Measurements from ENCODE around the gene SLC22A5.
"Not testable (repeated sequence)": the region's sequence is repeated elsewhere in the genome, so short reads cannot be mapped to it uniquely, and the experiment has no call there.

Gene SLC22A5

DNA sequence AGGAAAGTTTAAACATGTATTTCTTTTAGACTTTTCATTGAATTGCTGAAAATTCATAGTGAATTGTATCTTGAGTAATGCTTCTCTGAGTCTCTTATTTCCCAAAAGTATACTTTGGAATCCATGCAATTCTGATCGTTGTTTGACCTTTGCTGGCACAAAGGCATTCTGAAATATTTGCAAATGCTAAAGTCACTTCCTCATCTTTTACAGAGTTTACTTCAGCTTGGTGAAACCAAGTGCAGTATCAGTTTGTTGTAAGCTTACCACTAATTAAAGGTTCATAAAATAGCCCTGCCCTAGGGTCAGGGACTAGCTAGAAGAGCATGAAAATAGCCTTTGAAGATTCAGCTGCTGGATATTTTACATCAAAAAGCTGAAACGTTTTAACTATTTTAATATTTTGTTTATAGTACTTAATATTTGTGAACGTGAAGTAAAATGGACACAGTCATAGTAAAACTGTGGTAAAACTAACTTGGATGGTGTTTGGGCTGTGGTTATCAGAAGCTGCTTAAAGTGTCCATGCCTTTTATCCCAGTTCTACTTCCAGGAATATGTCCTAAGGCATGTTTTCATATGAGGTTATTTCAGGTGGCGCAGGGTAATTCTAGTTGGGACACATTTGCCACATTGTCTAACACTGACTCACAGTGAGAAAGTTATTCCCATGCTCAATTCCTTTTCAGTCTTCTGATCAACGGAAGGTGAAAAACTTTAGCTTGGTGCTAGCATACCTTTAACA, 45.3 kb downstream of the SLC22A5 start:
- H2AFZ ChIP-seq (ENCODE audit: low read length), result no peak overlapping the region
- H3K9ac ChIP-seq (ENCODE audit: low read depth, low read length, poor library complexity), result no peak overlapping the region
- no peak overlapping the region for H3K14ac ChIP-seq (ENCODE audit: low read length)
- H3K4ac ChIP-seq (ENCODE audit: low read length), result no peak overlapping the region
- H2BK15ac ChIP-seq (ENCODE audit: low read length), result no peak overlapping the region
- no peak overlapping the region for H2BK5ac ChIP-seq (ENCODE audit: low read length)
- H3K79me1 ChIP-seq (ENCODE audit: low read depth, low read length), result no peaks in the 10 kb centered on the region
- no peak overlapping the region for H3K23ac ChIP-seq (ENCODE audit: low read depth, low read length, poor library complexity)
- H4K91ac ChIP-seq (ENCODE audit: low read depth, low read length, poor library complexity), result no peak overlapping the region
- H3K18ac ChIP-seq (ENCODE audit: low read length), result no peak overlapping the region
- H2BK12ac ChIP-seq (ENCODE audit: low read length), result no peak overlapping the region
- H3K4me2 ChIP-seq (ENCODE audit: insufficient read depth, low read length, poor library complexity, severe bottlenecking), result no peak overlapping the region
- DNase-seq (ENCODE audit: low spot score), result no peak
- H3K4me3 ChIP-seq (ENCODE audit: low read length in 2 of 2), result no peak overlapping the region
- H3K4me1 ChIP-seq (ENCODE audit: control insufficient read depth in 2 of 2, insufficient read depth in 1 of 2, low read depth in 1 of 2, low read length in 2 of 2), result peaks cover 3 to 4% of the 10 kb centered on the region in 2 donors
- no peaks in the 10 kb centered on the region for H3K36me3 ChIP-seq (replicated peaks in 1 of 2; ENCODE audit: control insufficient read depth in 2 of 2, insufficient read depth in 2 of 2, low read length in 2 of 2)
- H2BK120ac ChIP-seq (ENCODE audit: low read depth, low read length), result no peak overlapping the region
- H3K27ac ChIP-seq (replicated peaks; ENCODE audit: low read length), result no peak overlapping the region
- H4K8ac ChIP-seq (ENCODE audit: low read depth, low read length), result no peak overlapping the region
- no peaks in the 10 kb centered on the region for H3K27me3 ChIP-seq (ENCODE audit: control insufficient read depth in 3 of 3, insufficient read depth in 3 of 3, low read depth in 1 of 3, low read length in 3 of 3)
- no CpG with 5 or more reads among the region's 5 CpGs for WGBS, 2 donors (ENCODE audit: extremely low coverage in 2 of 2, insufficient read length in 2 of 2, insufficient replicate concordance in 1 of 2)
- H3K9me3 ChIP-seq (replicated peaks in 1 of 2; ENCODE audit: control insufficient read depth in 2 of 2, insufficient read depth in 1 of 2, low read depth in 1 of 2, low read length in 2 of 2), result no peaks in the 10 kb centered on the region
- no peak overlapping the region for H2AK5ac ChIP-seq (ENCODE audit: low read depth, low read length)

DNA sequence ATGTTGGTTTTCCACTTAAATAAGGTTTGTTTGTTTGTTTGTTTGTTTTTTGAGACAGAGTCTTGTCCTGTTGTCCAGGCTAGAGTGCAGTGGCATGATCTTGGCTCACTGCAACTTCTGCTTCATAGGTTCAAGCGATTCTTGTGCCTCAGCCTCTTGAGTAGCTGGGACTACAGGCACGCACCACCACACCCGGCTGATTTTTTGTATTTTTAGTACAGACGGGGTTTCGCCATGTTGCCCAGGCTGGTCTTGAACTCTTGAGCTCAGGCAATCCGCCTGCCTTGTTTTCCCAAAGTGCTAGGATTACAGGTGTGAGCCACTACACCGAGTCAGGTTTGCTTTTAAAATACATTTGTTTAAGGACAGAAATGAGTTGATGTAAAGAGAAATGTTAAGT, 46.0 kb downstream of the SLC22A5 start:
- H3K79me1 ChIP-seq (ENCODE audit: low read depth, low read length); H4K91ac ChIP-seq (ENCODE audit: low read depth, low read length, poor library complexity); H3K9ac ChIP-seq (ENCODE audit: low read depth, low read length, poor library complexity); H3K4me3 ChIP-seq (ENCODE audit: low read length in 2 of 2); H4K8ac ChIP-seq (ENCODE audit: low read depth, low read length); H2BK15ac ChIP-seq (ENCODE audit: low read length); H2AK5ac ChIP-seq (ENCODE audit: low read depth, low read length); H2BK12ac ChIP-seq (ENCODE audit: low read length); H3K4me2 ChIP-seq (ENCODE audit: insufficient read depth, low read length, poor library complexity, severe bottlenecking); H3K14ac ChIP-seq (ENCODE audit: low read length); DNase-seq (ENCODE audit: low spot score); H3K27ac ChIP-seq (replicated peaks; ENCODE audit: low read length); H3K9me3 ChIP-seq (replicated peaks in 1 of 2; ENCODE audit: control insufficient read depth in 2 of 2, insufficient read depth in 1 of 2, low read depth in 1 of 2, low read length in 2 of 2); H3K4me1 ChIP-seq (ENCODE audit: control insufficient read depth in 2 of 2, insufficient read depth in 1 of 2, low read depth in 1 of 2, low read length in 2 of 2); H2AFZ ChIP-seq (ENCODE audit: low read length); H2BK5ac ChIP-seq (ENCODE audit: low read length); H3K23ac ChIP-seq (ENCODE audit: low read depth, low read length, poor library complexity); H3K4ac ChIP-seq (ENCODE audit: low read length); H3K36me3 ChIP-seq (replicated peaks in 1 of 2; ENCODE audit: control insufficient read depth in 2 of 2, insufficient read depth in 2 of 2, low read length in 2 of 2); H3K27me3 ChIP-seq (ENCODE audit: control insufficient read depth in 3 of 3, insufficient read depth in 3 of 3, low read depth in 1 of 3, low read length in 3 of 3); H2BK120ac ChIP-seq (ENCODE audit: low read depth, low read length); H3K18ac ChIP-seq (ENCODE audit: low read length): not testable (repeated sequence)
- WGBS, 2 donors (ENCODE audit: extremely low coverage in 2 of 2, insufficient read length in 2 of 2, insufficient replicate concordance in 1 of 2), result no CpG with 5 or more reads among the region's 7 CpGs

DNA sequence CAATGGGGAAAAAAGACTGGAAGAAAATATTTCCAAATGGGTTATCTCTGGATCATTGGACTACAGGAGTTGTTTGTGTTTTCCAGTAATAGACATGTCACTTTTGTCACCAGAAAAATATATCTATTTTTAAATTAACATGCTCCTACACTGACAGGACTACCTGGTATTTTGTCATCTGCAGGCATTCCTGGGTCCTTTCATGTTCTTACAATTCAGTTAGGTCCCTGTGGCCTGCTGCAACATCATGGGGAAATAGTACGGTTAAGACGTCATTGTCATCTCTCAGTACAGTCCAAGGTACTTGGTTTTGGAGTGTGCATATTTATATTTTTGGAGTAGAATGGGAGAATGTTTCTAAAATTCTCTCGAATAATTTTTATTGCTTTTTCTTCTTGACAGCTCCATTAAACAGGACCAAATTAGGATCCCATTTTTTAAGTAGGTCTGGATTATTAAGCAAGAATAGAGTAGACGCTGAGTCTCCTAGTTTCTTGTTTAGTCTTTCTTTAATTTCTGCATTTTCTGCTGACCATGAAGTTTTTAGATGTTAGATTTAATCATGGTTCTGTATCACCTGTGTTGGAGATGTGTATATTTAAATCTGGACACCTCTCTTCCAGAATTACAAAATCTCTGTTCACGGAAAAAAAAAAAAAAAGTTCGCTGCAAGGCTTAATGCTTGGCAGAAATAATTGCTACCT, 46.9 kb downstream of the SLC22A5 start:
- Histone ChIP-seq H3K9me3 (replicated peaks in 1 of 2; ENCODE audit: control insufficient read depth in 2 of 2, insufficient read depth in 1 of 2, low read depth in 1 of 2, low read length in 2 of 2) (no peaks in the 10 kb centered on the region), H4K8ac (ENCODE audit: low read depth, low read length) (no peak overlapping the region), H3K4me1 (ENCODE audit: control insufficient read depth in 2 of 2, insufficient read depth in 1 of 2, low read depth in 1 of 2, low read length in 2 of 2) (peaks cover 3 to 4% of the 10 kb centered on the region in 2 donors), H4K91ac (ENCODE audit: low read depth, low read length, poor library complexity) (no peak overlapping the region), H2BK15ac (ENCODE audit: low read length) (no peak overlapping the region), H2BK12ac (ENCODE audit: low read length) (no peak overlapping the region), H3K79me1 (ENCODE audit: low read depth, low read length) (no peaks in the 10 kb centered on the region), H3K4me2 (ENCODE audit: insufficient read depth, low read length, poor library complexity, severe bottlenecking) (no peak overlapping the region), H2BK5ac (ENCODE audit: low read length) (no peak overlapping the region), H2BK120ac (ENCODE audit: low read depth, low read length) (no peak overlapping the region), H3K9ac (ENCODE audit: low read depth, low read length, poor library complexity) (no peak overlapping the region), H3K4ac (ENCODE audit: low read length) (no peak overlapping the region), H3K14ac (ENCODE audit: low read length) (no peak overlapping the region), H3K23ac (ENCODE audit: low read depth, low read length, poor library complexity) (no peak overlapping the region), H3K27me3 (ENCODE audit: control insufficient read depth in 3 of 3, insufficient read depth in 3 of 3, low read depth in 1 of 3, low read length in 3 of 3) (no peaks in the 10 kb centered on the region), H3K27ac (replicated peaks; ENCODE audit: low read length) (no peak overlapping the region), H3K36me3 (replicated peaks in 1 of 2; ENCODE audit: control insufficient read depth in 2 of 2, insufficient read depth in 2 of 2, low read length in 2 of 2) (no peaks in the 10 kb centered on the region), H2AK5ac (ENCODE audit: low read depth, low read length) (no peak overlapping the region), H2AFZ (ENCODE audit: low read length) (no peak overlapping the region), H3K4me3 (ENCODE audit: low read length in 2 of 2) (no peak overlapping the region), H3K18ac (ENCODE audit: low read length) (no peak overlapping the region)
- DNase-seq (ENCODE audit: low spot score), result no peak
- WGBS, 2 donors (ENCODE audit: extremely low coverage in 2 of 2, insufficient read length in 2 of 2, insufficient replicate concordance in 1 of 2), result no CpG with 5 or more reads among the region's 6 CpGs

DNA sequence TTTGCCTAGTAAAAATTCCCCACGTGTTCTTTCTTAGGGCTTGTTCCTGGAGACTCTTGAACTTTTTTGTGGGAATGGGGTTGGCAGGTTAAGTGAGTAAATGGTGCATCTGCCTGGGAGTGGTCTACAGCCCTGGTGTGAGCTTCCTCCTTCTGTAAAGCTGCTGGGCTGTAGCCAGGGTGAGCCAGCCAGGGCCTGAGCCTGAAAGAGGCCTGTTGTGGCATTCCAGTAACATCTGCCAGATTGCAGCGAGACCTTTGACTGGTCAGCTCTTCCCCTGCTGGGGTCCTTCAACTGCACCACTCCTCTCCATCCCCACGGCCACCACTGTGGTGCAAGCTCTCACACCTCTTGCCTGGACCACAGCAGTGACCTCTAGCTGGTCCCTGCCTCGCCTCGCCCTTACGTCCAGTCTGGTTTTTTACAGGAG, 47.5 kb downstream of the SLC22A5 start:
- H3K4me1 ChIP-seq (ENCODE audit: control insufficient read depth in 2 of 2, insufficient read depth in 1 of 2, low read depth in 1 of 2, low read length in 2 of 2), result peaks cover 3 to 4% of the 10 kb centered on the region in 2 donors

More for the DNA sequence above, 47.5 kb downstream of the SLC22A5 start:
- Histone ChIP-seq H2BK120ac (ENCODE audit: low read depth, low read length) (no peak overlapping the region), H2BK12ac (ENCODE audit: low read length) (no peak overlapping the region), H4K8ac (ENCODE audit: low read depth, low read length) (no peak overlapping the region), H2AK5ac (ENCODE audit: low read depth, low read length) (no peak overlapping the region), H3K14ac (ENCODE audit: low read length) (no peak overlapping the region), H3K79me1 (ENCODE audit: low read depth, low read length) (no peaks in the 10 kb centered on the region), H2AFZ (ENCODE audit: low read length) (no peak overlapping the region), H3K9ac (ENCODE audit: low read depth, low read length, poor library complexity) (no peak overlapping the region), H2BK15ac (ENCODE audit: low read length) (no peak overlapping the region), H3K27ac (replicated peaks; ENCODE audit: low read length) (no peak overlapping the region), H4K91ac (ENCODE audit: low read depth, low read length, poor library complexity) (no peak overlapping the region), H3K4ac (ENCODE audit: low read length) (no peak overlapping the region), H3K4me3 (ENCODE audit: low read length in 2 of 2) (no peak overlapping the region), H3K4me2 (ENCODE audit: insufficient read depth, low read length, poor library complexity, severe bottlenecking) (no peak overlapping the region), H3K27me3 (ENCODE audit: control insufficient read depth in 3 of 3, insufficient read depth in 3 of 3, low read depth in 1 of 3, low read length in 3 of 3) (no peaks in the 10 kb centered on the region), H2BK5ac (ENCODE audit: low read length) (no peak overlapping the region), H3K36me3 (replicated peaks in 1 of 2; ENCODE audit: control insufficient read depth in 2 of 2, insufficient read depth in 2 of 2, low read length in 2 of 2) (no peaks in the 10 kb centered on the region), H3K9me3 (replicated peaks in 1 of 2; ENCODE audit: control insufficient read depth in 2 of 2, insufficient read depth in 1 of 2, low read depth in 1 of 2, low read length in 2 of 2) (no peaks in the 10 kb centered on the region), H3K18ac (ENCODE audit: low read length) (peak overlapping the region; percentile 5), H3K23ac (ENCODE audit: low read depth, low read length, poor library complexity) (no peak overlapping the region)
- no peak for DNase-seq (ENCODE audit: low spot score)
- no CpG with 5 or more reads among the region's 6 CpGs for whole genome bisulfite sequencing, 2 donors (ENCODE audit: extremely low coverage in 2 of 2, insufficient read length in 2 of 2, insufficient replicate concordance in 1 of 2)
